ENCODE data around the gene NPIPA7. TPM values are rescaled to one million over a fixed set of nuclear protein-coding genes. Genes with fewer than 3 reads are reported as not detected.
"Not testable (repeated sequence)": the region's sequence is repeated elsewhere in the genome, so short reads cannot be mapped to it uniquely, and the experiment has no call there.

Gene NPIPA7
- polyA plus RNA-seq, 12 donors = 7.0 to 19.9 (median 9.9) TPM; not detected in 2

GRCh38 chr16:16417914-16418544 lies 39.1 kb downstream of the NPIPA7 start:
- not testable (repeated sequence) for DNase-seq

- DNase-seq = not testable (repeated sequence)
Measured at GRCh38 chr16:16420515-16420914, 41.6 kb downstream of the NPIPA7 start.

- not testable (repeated sequence) for DNase-seq
Measured at GRCh38 chr16:16425146-16425545, 46.2 kb downstream of the NPIPA7 start.

GRCh38 chr16:16431135-16431534 lies 52.2 kb downstream of the NPIPA7 start:
- DNase-seq = not testable (repeated sequence)

DNA sequence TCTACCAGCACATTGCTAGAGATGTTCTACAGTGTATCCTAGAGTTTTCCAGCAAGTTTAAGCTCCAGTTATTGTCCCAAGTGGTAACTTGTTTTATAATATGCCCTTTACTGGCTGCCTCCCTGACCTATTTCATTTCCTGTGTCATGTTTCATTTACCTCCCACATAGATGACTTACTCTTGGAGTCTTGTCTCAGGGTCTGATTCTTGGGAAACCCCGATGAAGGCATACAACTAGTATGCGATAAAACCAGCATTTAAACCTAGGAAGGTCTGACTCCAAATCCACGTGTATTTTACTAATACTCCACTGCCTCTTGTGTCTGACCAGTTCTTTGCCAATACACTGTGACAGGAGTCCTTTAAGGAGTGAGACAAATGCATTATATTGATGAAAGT lies 55.8 kb downstream of the NPIPA7 start:
- DNase-seq = not testable (repeated sequence)

DNA sequence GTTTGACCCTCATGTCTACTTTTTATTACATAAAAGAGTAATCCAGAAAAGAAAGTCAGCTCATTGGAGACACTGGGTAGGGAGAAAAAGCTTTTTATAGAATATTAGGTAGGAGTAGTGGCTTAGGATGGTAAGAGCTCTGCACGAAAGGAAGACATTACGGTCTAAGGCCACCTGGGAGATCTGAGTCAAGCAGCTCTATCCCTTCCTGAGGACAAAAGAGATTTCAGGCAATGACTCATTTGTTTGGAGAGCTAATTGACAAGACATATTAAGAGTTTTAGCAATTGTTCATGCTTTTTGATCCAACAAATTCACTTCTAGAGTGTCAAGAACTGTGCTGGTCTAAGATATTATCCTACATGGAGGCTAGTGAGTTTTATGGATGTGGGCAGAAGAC lies 62.5 kb downstream of the NPIPA7 start:
- DNase-seq = not testable (repeated sequence)

Other genes with a start within 250 kb of the NPIPA7 start
- gene ABCC6, start 155.6 kb upstream of the NPIPA7 start, polyA plus RNA-seq (ENCODE audit: insufficient read length in 12 of 12) = 10 to 100 TPM in 1 of 12 donors, 1 to 10 TPM in 6, under 1 TPM in 4, not detected in 1; 0.60 to 11.3 (median 1.5) TPM
- 10 to 100 TPM in 10 of 12 donors, 1 to 10 TPM in 1, not detected in 1; 5.2 to 38.7 (median 23.1) TPM for gene NOMO3, start 146.6 kb upstream of the NPIPA7 start, polyA plus RNA-seq (ENCODE audit: insufficient read length in 12 of 12)